KOPT-K1 (cell line): Measurements from ENCODE around the gene RDM1.

Experiments used
- H3K27ac ChIP-seq: fragments of 200-600 bp; sonication (generic); 2 replicates; pipeline ENCODE4 v1.5.1; 2016; ENCODE audit warnings: antibody characterized with exemption, mild to moderate bottlenecking, low read depth, low read length; ENCODE audit not compliant: poor library complexity, severe bottlenecking
- H3K36me3 ChIP-seq: fragments of 200-600 bp; sonication (generic); 2 replicates; pipeline ENCODE4 v1.5.1; 2017; ENCODE audit warnings: antibody characterized with exemption, mild to moderate bottlenecking, low read length, moderate library complexity; ENCODE audit not compliant: insufficient read depth
- H3K9me3 ChIP-seq: fragments of 200-600 bp; sonication (generic); 2 replicates; pipeline ENCODE4 v1.5.1; 2017; ENCODE audit warnings: antibody characterized with exemption, low read length, mild to moderate bottlenecking; ENCODE audit not compliant: insufficient read depth, poor library complexity, severe bottlenecking

Gene RDM1

DNA sequence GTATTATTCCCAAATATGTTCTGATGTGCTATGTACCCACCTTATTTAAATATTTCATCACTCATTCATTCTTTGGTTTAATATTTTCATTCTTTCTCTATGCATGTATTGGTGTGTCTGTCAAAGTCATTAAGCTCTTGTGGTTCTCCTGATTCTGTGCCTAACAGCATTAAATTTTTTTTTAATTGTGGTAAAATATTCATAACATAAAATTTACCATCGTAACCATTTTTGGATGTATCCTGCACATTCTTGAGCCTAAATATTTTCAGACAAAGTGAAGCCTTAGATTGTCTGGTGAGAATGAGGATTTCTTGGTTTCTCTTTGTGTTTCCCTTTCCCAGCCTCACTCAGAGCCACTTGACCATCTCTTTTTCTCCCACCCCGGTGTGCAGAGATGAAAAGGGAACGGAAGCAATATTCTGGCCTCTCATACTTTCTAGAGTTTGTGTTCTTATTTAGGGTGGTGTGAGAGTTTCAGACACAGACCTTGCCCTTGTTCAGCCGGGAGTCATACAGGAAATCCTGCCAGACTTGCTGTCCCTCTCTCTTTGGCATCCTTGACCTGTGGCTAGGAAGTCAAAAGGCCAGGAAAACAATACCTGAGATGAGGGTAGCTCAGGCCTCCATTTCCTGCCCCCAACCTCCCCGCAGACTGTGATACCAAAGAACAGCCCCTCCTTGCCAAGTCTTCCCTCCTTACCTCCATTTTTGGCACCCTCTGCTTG, 55.3 kb downstream of the RDM1 start:
- Histone ChIP-seq H3K9me3 (no peaks in the 10 kb centered on the region), H3K36me3 (no peaks in the 10 kb centered on the region), H3K27ac (no peak overlapping the region)

GRCh38 chr17:35872196-35872980, 58.2 kb downstream of the RDM1 start:
- H3K27ac ChIP-seq: no peak overlapping the region
- H3K9me3 ChIP-seq: no peaks in the 10 kb centered on the region

GRCh38 chr17:35870906-35871819, 59.4 kb downstream of the RDM1 start:
- H3K36me3 ChIP-seq: no peaks in the 10 kb centered on the region
- H3K27ac ChIP-seq: no peak overlapping the region
- no peaks in the 10 kb centered on the region for H3K9me3 ChIP-seq

More at GRCh38 chr17:35872196-35872980, 58.2 kb downstream of the RDM1 start:
- no peaks in the 10 kb centered on the region for H3K36me3 ChIP-seq

- Histone ChIP-seq H3K36me3 (no peaks in the 10 kb centered on the region; the same call in 1 of the 2 replicates), H3K27ac (no peak within 1 kb of the TSS)
Observed at GRCh38 chr17:35868737-35869136, 61.8 kb downstream of the RDM1 start, which contains the start of gene HEATR9. TSS of gene HEATR9 (minus strand) at chr17:35868891. CDS start at chr17:35868742, 149 bp downstream.

More at GRCh38 chr17:35868737-35869136, 61.8 kb downstream of the RDM1 start, which contains the start of gene HEATR9:
- H3K9me3 ChIP-seq: no peaks in the 10 kb centered on the region
